SK-N-SH (cell line): ENCODE measurements around the gene CHD5.

Experiments used
- EP300 ChIP-seq, 2 experiments: IDR thresholded peaks; 2 replicates each; pipeline versions ENCODE4 v1.4.0 to v1.6.1; 2012; ENCODE audit warnings: borderline replicate concordance in 1 of 2, low read depth in 1 of 2, low read length in 1 of 2
- POLR2AphosphoS5 ChIP-seq: IDR thresholded peaks from 2 replicates; pipeline ENCODE4 v1.6.1; 2012; ENCODE audit warnings: low read depth, low read length
- REST ChIP-seq: IDR thresholded peaks from 2 replicates; pipeline ENCODE4 v1.6.1; 2012; ENCODE audit warnings: mild to moderate bottlenecking, low read depth, low read length, moderate library complexity
- TEAD4 ChIP-seq: IDR thresholded peaks from 2 replicates; pipeline ENCODE4 v1.4.0; 2012; ENCODE audit warnings: mild to moderate bottlenecking, borderline replicate concordance; ENCODE audit not compliant: insufficient read depth

- no peak for TF ChIP-seq POLR2AphosphoS5
- TF ChIP-seq REST: no peak
- TF ChIP-seq TEAD4: no peak
- TF ChIP-seq EP300 (IDR thresholded peaks at IDR 0.05; ENCODE audit: borderline replicate concordance in 1 of 2, low read depth in 1 of 2, low read length in 1 of 2): no peak
These were observed 9.9 kb downstream of the CHD5 start for GRCh38 chr1:6170116-6170741.
